HPDE6-E6E7 (cell line): Measurements from ENCODE around the gene ZBTB12.
"Not testable (repeated sequence)": the region's sequence is repeated elsewhere in the genome, so short reads cannot be mapped to it uniquely, and the experiment has no call there.

Experiments
- DNase-seq: peaks from one replicate; pipeline ENCODE4 v3.0.0; 2011; ENCODE audit warnings: missing footprints; ENCODE audit errors: extremely low spot score

The ZBTB12 gene

DNA sequence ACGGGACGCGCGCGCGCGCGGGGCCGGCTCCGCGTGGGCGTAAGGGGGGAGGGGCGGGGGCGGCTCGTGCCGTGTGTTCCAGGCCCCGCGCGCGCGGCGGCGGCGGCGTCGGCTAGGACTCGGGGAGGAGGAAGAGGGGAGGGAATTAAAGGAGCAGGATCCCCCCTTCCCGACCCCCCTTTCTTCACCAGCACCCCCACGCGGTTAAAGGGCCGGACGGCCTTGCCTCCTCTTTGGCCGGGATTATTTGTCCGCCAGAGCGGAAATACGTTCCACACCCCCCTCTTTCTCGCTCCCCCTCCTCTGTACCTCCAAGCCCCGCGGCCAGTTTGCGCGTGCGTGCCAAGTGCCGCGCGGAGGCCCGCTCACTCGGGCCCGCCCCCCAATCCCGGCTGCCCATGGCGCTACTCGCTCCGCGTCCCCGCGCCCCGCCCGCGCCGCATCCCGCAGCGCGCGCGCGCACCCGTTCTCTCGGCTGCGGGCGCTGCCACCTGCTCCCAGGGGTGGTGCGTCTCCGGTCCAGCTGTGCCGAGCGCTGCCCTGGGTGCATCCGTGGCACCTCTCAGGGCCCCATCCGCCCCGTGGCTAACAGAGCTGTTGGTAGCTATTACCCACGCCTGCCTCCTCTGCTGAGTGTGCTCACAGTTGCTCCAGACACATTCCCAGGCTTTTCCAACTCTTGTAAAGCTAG is at the start of gene ZBTB12:
ZBTB12 (minus strand) TSS at position 134 of the 691 bp plus-strand sequence. CDS start 781 bp downstream, outside the sequence.
- DNase-seq, result peak; percentile 72

DNA sequence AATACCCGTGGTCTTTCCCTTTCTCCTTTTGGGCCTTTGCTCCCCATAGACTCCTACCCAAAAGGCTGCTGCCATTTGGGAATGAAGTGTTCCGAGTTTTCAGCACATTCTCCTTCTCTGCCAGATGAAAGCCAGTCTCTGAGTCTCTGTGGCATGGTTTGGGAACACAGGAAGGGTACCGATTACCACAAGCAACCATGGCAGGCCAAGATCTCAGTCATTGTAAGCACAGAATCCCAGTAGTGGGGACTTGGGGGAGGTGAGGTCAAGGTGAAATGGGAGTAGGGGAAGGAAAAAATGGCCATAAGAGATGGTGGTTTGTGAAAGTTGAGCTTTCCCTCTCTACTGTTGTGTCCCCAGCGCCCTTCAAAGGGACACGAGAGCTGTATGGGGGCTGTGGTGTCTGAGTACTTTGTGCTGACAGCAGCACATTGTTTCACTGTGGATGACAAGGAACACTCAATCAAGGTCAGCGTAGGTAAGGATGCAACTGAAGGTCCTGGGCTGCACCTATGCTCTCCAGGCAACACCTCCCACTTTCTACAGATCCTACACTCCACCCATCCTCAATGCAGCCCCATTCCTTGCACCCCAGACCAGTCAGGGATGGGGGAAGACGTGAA is 48.2 kb upstream of the ZBTB12 start:
- DNase-seq, result no peak

DNA sequence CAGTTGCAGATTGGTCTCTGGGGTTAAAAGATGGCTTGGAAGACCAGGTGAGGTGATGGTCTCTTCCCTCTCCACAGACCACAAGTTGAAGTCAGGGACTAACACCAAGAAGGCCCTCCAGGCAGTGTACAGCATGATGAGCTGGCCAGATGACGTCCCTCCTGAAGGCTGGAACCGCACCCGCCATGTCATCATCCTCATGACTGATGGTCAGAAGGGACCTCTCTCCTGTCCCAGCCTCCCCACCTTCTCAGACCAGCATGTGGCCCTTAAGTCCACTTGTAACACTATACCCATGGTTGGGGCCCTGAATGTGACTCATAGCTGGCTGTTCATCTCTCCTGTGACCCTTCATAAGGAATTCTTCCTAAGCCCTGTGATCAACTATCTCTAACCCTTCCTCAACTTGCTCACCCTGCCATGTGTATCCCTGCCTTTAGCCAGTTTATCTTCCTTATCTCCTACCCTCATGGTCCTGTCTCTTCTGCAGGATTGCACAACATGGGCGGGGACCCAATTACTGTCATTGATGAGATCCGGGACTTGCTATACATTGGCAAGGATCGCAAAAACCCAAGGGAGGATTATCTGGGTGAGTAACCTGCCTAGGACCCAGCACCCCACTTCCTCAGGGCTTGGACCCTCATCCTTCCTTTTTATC is 47.0 kb upstream of the ZBTB12 start:
- peak; percentile 37 for DNase-seq

DNA sequence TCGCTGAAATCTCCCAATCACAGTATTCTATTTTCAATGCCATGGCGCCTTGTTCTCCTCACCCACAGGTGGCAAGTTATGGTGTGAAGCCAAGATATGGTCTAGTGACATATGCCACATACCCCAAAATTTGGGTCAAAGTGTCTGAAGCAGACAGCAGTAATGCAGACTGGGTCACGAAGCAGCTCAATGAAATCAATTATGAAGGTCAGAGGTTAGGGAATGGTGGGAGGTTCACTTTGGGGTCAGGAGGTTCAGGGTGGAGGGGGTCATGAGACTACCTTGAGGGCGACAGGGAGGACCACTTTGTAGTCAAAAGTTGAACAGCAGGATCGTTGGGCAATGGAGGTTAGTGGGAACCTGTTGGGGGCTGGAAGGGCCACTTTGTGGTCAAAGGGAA is 46.4 kb upstream of the ZBTB12 start:
- DNase-seq, result no peak

- DNase-seq, result no peak
Measured at GRCh38 chr6:31947864-31948263, 46.0 kb upstream of the ZBTB12 start.

DNA sequence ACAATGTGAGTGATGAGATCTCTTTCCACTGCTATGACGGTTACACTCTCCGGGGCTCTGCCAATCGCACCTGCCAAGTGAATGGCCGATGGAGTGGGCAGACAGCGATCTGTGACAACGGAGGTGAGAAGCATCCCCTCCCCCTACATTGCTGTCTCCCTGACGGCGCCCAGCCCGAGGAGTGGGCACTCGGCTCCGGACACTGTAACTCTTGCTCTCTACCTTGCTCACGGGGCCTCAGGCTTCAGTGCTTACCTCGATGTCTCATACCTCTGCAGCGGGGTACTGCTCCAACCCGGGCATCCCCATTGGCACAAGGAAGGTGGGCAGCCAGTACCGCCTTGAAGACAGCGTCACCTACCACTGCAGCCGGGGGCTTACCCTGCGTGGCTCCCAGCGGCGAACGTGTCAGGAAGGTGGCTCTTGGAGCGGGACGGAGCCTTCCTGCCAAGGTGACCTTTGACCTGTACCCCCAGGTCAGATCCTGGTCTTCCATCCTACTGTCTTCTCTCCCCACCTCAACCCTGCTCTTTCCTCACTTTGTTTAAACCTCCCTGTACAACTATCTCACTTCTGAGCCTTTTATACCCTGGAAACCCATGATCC is 45.3 kb upstream of the ZBTB12 start:
- no peak for DNase-seq

DNA sequence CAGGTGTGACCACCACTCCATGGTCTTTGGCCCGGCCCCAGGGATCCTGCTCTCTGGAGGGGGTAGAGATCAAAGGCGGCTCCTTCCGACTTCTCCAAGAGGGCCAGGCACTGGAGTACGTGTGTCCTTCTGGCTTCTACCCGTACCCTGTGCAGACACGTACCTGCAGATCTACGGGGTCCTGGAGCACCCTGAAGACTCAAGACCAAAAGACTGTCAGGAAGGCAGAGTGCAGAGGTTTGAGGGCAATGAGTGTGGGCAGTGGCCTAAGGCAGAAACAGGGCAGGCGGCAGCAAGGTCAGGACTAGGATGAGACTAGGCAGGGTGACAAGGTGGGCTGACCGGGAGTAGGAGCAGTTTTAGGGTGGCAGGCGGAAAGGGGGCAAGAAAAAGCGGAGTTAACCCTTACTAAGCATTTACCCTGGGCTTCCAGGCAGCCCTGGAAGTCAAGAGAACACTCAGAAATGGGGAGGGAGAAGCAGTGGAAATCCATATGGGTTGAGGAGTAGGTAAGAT is 44.5 kb upstream of the ZBTB12 start:
- DNase-seq, result no peak

DNA sequence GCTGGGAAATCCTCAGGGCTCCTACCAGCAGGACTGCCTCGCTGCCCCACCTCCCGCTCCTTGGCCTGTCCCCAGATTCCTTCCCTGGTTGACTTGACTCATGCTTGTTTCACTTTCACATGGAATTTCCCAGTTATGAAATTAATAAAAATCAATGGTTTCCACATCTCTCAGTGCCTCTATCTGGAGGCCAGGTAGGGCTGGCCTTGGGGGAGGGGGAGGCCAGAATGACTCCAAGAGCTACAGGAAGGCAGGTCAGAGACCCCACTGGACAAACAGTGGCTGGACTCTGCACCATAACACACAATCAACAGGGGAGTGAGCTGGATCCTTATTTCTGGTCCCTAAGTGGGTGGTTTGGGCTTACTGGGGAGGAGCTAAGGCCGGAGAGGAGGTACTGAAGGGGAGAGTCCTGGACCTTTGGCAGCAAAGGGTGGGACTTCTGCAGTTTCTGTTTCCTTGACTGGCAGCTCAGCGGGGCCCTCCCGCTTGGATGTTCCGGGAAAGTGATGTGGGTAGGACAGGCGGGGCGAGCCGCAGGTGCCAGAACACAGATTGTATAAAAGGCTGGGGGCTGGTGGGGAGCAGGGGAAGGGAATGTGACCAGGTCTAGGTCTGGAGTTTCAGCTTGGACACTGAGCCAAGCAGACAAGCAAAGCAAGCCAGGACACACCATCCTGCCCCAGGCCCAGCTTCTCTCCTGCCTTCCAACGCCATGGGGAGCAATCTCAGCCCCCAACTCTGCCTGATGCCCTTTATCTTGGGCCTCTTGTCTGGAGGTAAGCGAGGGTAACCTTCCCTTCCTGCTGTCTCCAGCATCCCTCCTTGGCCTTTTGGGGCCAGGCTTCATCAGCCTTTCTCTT is 43.9 kb upstream of the ZBTB12 start, which contains the start of gene CFB:
CFB (plus strand) TSS at position 589 of the 863 bp plus-strand sequence; CDS start at position 716, 127 bp downstream.
- DNase-seq, result peak; percentile 92

- DNase-seq, result no peak
Measured at GRCh38 chr6:31945154-31945506, 43.2 kb upstream of the ZBTB12 start.

- no peak for DNase-seq
Measured at GRCh38 chr6:31943742-31944141, 41.9 kb upstream of the ZBTB12 start.

DNA sequence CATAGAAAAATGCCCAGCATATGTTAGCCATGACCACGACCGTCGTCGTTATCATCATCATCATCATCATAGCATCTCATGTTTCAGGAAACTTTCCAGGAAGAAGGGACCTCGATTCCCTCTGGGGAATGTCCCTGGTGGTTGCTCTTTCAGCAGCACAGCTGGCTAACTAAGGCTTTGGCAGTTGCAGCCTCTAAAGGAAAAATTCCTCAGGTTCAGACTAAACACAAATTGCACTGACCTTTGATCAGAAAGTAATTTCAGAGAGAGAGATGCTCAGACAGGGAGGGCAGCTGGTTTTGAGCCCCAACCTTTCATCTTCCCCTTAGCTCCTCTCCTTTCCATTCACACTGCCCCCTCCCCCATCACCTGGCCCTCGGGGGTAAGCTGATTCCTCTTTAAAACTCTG is 38.4 kb upstream of the ZBTB12 start:
- no peak for DNase-seq

GRCh38 chr6:31935823-31936222 is 33.9 kb upstream of the ZBTB12 start:
- DNase-seq, result no peak

- no peak for DNase-seq
Measured at GRCh38 chr6:31935021-31935420, 33.1 kb upstream of the ZBTB12 start.

DNA sequence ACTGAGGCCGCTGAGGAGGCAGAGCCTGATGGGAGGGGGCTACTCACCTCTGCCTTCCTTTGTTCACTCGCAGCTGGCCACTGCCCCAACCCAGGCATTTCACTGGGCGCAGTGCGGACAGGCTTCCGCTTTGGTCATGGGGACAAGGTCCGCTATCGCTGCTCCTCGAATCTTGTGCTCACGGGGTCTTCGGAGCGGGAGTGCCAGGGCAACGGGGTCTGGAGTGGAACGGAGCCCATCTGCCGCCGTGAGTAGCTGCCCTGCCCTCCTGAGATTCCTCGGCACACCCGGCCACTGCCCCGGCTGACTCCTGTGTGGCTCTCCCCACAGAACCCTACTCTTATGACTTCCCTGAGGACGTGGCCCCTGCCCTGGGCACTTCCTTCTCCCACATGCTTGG is 31.7 kb upstream of the ZBTB12 start:
- no peak for DNase-seq

DNA sequence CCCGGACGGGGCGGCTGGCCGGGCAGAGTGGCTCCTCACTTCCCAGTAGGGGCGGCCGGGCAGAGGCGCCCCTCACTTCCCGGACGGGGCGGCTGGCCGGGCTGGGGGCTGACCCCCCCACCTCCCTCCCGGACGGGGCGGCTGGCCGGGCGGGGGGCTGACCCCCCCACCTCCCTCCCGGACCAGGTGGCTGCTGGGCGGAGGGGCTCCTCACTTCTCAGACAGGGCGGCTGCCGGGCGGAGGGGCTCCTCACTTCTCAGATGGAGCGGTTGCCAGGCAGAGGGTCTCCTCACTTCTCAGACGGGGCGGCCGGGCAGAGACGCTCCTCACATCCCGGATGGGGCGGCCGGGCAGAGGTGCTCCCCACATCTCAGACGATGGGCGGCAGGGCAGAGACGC is 30.3 kb upstream of the ZBTB12 start:
- not testable (repeated sequence) for DNase-seq

GRCh38 chr6:31930962-31931361 is 29.1 kb upstream of the ZBTB12 start:
- DNase-seq, result no peak

- no peak for DNase-seq
Measured at GRCh38 chr6:31928672-31928939, 26.7 kb upstream of the ZBTB12 start.

DNA sequence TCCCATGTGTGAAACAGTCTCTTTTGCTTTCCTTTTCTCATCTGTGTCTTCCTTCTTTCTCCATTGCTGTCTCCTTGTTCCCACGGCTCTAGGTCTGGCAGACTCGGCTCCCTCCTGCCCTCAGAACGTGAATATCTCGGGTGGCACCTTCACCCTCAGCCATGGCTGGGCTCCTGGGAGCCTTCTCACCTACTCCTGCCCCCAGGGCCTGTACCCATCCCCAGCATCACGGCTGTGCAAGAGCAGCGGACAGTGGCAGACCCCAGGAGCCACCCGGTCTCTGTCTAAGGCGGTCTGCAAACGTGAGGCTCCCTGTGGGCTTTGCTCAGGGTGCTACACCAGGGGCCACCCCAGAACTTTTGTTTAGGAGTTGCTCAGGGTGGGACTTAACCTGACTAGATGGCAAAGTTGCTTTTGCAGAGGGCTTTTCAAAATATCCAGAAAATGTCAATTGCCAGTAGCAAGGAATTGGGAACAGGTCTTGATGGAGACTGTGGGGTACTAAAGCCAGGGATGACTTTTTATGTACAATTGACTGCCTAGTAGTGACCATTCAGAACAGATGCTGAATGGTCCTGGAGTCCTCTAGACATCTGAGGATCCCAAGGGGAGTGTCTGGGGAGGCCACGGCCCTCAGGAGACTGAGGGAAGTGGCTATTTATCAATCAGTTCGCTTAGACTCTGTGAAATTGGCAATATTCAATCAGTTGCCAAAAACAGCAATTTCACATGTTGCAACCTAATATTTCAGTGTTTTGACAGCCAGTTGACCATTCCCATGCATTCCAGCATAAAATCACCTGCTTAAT is 26.2 kb upstream of the ZBTB12 start:
- no peak for DNase-seq

DNA sequence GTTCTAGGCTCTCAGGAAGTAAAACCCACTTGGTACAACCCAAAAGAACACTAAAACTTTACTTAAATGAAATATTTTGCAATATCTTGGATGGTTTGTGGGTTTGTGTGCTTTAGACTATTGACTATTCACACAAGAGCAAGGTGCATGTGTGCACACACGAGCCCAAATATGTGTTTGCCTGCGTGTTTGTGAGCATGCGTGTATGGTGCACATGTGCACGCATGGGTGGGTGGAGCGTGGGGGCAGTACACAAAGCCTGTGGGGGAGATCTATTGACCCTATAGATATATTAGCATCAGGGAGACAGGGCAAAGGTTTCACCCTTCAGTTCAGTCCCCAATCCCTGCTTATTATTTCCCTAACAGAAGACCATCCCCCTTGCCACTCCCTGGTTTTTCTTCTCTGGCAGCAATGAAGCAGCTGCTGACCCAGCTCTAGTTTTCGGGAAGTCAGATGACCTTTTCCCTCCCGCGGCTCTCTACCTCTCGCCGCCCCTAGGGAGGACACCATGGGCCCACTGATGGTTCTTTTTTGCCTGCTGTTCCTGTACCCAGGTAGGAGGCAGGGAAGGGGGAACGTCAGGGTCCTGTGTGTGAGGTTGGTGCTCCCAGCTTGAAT is 25.5 kb upstream of the ZBTB12 start, which contains the start of gene C2:
C2 (plus strand) TSS at position 476 of the 621 bp plus-strand sequence; CDS start at position 512, 36 bp downstream.
- DNase-seq, result no peak

DNA sequence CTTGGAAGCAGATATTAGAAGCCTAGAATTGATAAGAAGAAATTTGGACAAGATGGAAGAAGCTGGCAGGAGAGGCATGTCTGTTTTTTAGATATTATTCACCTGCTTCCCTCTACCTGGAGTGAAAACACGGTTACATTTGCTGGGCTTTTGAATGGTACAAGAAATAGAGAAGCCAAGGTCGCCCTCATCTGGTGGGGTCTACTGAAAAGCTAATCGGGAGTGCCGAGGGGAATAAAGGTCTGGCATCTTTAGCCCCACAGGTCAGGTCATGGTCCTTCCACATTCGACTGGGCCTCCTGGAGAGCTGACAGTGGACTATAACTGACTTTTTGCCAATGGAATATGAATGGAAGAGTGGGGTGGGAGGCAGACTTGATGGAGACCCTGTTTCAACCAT is 21.1 kb upstream of the ZBTB12 start:
- DNase-seq, result no peak
